HEK293 (cell line): Measurements from ENCODE around the gene MACROD1.

Experiments
- CTCF ChIP-seq: fragments of 450-650 bp; formaldehyde crosslinking; IDR thresholded peaks from 2 replicates; pipeline ENCODE4 v1.5.1; 2016; ENCODE audit warnings: missing biosample characterization, missing genetic modification characterization
- ELK4 ChIP-seq: IDR thresholded peaks from 2 replicates; pipeline ENCODE4 v1.6.1; 2011; ENCODE audit warnings: mild to moderate bottlenecking, low read depth, low read length, borderline replicate concordance
- TCF7L2 ChIP-seq: IDR thresholded peaks from 2 replicates; pipeline ENCODE4 v1.6.1; 2011; ENCODE audit warnings: low read depth, mild to moderate bottlenecking, inconsistent platforms, low read length, moderate library complexity, borderline replicate concordance
- TSHZ1 ChIP-seq: fragments of 450-650 bp; formaldehyde crosslinking; IDR thresholded peaks from 2 replicates; pipeline ENCODE4 v1.5.1; 2016; ENCODE audit warnings: missing biosample characterization, missing genetic modification characterization, borderline replicate concordance
- ZNF146 ChIP-seq: fragments of 450-650 bp; formaldehyde crosslinking; IDR thresholded peaks from 2 replicates; pipeline ENCODE4 v1.5.1; 2016; ENCODE audit warnings: missing biosample characterization, missing genetic modification characterization
- ZNF184 ChIP-seq: fragments of 450-650 bp; IDR thresholded peaks from 2 replicates; pipeline ENCODE4 v1.5.1; 2018; ENCODE audit warnings: missing biosample characterization, mild to moderate bottlenecking, missing genetic modification characterization
- ZNF701 ChIP-seq: fragments of 450-650 bp; formaldehyde crosslinking; IDR thresholded peaks from 2 replicates; pipeline ENCODE4 v1.5.1; 2016; ENCODE audit warnings: missing biosample characterization, missing genetic modification characterization
- ZNF777 ChIP-seq: fragments of 450-650 bp; formaldehyde crosslinking; IDR thresholded peaks from 2 replicates; pipeline ENCODE4 v1.5.1; 2017; ENCODE audit warnings: missing biosample characterization, missing genetic modification characterization, borderline replicate concordance

- no peak for TF ChIP-seq ZNF701 (tag by site-specific recombination)
- TF ChIP-seq CTCF (tag by site-specific recombination) = no peak
- no peak for TF ChIP-seq TCF7L2
- TF ChIP-seq ZNF146 (tag by site-specific recombination) = no peak
- no peak for TF ChIP-seq ELK4
- TF ChIP-seq ZNF777 (tag by site-specific recombination) = no peak
- no peak for TF ChIP-seq TSHZ1
- no peak for TF ChIP-seq ZNF184 (tag by site-specific recombination)
Measured at GRCh38 chr11:64048042-64048854, 117.7 kb downstream of the MACROD1 start.
